ENCODE results near the gene SPATA16.
"Not testable (repeated sequence)": the region's sequence is repeated elsewhere in the genome, so short reads cannot be mapped to it uniquely, and the experiment has no call there.

Gene SPATA16

GRCh38 chr3:173003471-173003870 is 137.6 kb downstream of the SPATA16 start:
- no peak for DNase-seq

GRCh38 chr3:173001622-173002021 is 139.4 kb downstream of the SPATA16 start:
- DNase-seq: no peak

- DNase-seq: no peak
Observed at GRCh38 chr3:173000553-173000952, 140.5 kb downstream of the SPATA16 start.

- no peak for DNase-seq
Observed at GRCh38 chr3:172993412-172993811, 147.6 kb downstream of the SPATA16 start.

- DNase-seq: no peak
Observed at GRCh38 chr3:172991424-172991996, 149.5 kb downstream of the SPATA16 start.

DNA sequence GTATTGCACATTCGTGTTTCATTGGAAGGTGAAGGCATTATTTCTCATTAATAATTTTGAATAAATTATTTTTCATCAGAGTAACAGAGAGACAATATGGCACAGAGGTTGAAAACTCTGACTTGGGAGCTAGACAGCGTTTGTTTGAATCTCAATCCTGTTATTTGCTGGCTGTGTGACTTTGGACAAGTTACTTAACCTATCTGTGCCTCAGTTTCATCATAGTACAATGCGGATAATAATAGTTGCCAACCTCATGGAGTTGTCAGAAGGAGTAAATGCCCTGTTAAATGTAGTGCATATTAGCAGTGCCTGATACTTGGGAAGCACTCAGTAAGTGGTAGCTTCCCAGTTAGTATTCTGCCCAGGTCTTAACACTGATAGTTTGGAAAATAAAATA is 151.7 kb downstream of the SPATA16 start:
- no peak for DNase-seq

GRCh38 chr3:172987273-172987672 is 153.8 kb downstream of the SPATA16 start:
- DNase-seq: no peak

DNA sequence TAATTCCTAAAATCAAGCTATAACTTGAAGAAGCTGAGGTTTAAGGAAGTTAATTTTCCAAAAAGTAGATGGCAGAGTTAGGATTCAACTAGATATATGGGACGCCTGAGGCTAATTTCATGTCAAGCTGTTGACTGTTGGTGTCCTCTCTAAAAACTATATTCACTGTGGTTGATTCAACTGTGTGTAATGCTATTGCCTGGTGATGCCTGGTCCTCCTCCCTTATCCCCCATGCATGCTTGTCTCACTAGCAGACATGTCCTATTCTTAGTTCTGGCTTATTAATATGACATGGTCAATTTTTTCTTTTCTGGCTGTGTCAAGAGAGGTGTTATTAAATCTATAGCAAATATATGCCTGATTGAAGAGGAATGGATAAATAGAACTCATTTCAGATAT is 156.1 kb downstream of the SPATA16 start:
- no peak for DNase-seq

DNA sequence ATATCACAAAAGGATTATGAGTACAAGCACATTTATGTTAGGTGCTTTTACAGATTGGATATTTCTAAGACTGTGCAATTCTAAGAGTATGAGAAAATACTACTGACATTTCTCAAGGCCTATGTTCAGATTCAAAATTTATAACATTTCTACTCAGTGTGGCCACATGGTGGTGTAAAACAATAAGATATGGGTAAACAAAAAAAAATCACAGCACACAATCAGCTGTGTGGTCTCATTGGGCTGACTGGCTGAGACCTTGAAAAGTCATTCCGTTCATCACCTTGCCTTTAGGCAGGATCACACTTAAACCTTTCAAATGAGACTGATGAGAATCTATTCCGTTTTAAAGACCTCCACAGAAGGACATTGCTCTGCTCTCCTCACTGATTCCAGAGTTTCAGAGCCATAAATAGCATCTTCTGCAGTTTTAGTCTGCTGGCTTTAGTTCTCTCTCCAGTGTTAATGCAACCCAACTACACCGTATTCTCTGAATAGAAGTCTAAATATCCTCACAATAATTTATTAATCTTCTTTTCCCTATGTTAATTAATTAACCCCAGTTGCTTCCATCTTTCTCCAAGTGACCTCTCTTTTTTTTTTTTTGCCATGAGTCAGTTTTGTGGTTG is 158.2 kb downstream of the SPATA16 start:
- DNase-seq: no peak

DNA sequence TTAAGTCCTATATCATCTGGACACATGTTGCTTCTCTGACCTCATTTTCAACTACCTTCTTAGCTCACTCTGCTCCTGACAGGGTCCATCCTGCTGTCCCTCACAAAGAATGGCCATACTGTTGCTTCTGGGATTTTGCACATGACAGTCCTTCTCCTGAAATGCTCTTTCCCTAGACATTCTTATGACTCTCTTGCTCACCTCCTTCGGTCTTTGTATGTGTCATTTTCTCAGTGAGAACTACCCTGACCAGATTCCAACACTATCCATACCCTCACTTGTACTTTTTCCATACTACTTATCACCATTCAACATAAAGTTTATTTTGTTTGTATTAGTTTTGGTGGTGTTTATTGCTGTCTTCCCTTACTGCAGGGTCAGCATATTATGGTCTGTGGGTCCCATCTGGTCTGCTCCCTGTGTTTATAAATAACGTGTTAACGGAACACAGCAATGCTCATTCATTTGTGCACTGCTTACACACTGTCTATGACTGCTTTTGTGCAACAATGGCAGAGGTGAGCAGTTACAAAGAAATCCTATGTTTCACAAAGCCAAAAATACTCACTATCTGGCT is 159.5 kb downstream of the SPATA16 start:
- no peak for DNase-seq

DNA sequence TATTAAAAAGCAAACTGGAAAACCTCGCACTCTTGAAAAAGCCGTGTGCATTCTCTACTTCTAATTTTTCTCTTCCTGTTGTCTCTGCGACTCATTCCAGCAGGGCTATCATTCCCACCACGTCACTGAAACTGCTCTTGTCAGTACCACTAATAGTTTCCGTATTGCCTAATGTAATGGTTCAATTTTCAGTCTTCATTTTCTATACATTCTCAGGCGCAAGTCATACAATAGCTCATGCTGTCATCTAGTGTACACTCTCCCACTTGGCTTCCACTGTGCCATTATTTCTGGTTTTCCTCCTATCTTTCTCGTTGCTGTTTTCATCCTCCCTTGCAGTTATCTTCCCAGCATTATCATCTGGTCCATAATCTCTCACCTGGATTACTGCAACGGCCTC is 160.2 kb downstream of the SPATA16 start:
- no peak for DNase-seq

- DNase-seq: no peak
Observed at GRCh38 chr3:172977696-172978095, 163.3 kb downstream of the SPATA16 start.

GRCh38 chr3:172974969-172975368 is 166.1 kb downstream of the SPATA16 start:
- no peak for DNase-seq

GRCh38 chr3:172973799-172974198 is 167.2 kb downstream of the SPATA16 start:
- no peak for DNase-seq

GRCh38 chr3:172972717-172973116 is 168.3 kb downstream of the SPATA16 start:
- no peak for DNase-seq

DNA sequence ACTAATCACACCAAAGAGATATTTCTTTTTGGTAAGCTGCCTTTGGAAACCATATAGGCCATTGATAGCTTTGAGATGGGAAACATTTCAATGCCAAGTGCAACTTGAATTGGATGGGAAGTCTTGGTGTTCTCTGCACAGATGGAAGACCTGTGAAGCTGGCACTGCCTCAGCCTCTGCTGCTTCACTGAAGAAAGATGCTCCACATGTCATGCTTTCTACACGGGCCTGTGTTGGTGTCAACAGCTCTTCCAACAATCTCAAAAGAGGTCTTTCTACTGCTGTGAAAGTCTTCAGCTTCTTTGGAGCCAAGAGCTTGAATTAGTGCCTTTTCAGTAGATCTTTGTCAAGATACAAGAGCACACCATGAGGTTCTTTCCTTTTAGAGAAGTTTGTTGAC is 169.0 kb downstream of the SPATA16 start:
- DNase-seq: no peak

DNA sequence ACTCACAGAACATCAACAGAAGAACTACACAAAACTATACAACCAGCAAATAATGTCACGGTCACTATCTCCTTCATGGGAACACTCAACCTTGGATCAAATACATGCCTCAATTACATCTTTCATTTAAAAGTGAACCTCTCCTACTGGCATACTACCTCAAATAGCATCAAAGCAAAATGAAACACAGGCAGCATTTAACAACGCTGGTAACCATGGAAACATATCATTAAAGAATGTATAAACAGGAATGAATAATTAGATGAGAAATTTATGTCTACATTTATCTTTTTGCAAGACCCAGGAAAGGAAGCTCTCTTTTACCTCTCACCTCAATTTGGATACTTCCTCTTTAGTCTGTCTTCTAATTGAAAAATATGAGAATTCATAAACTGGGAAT is 172.4 kb downstream of the SPATA16 start:
- DNase-seq: no peak

DNA sequence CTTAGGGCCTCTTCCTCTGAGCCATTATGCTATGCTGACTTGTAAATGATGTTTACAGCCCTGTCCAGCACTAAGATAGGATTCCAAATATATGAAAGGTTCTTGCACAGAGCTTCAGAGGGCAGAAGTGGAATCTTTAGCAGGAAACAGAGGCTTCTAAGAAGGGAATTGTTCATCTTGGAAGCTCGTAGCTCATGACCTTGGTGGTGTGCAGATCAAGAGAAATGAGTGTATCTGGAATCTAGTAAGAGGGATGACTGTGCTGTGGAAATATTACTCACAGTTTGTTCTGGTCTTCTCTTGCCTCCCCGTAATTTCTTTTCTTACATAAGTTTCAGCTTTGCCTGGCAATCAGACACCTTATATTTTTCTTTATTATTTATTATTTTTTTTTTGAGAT is 175.8 kb downstream of the SPATA16 start:
- DNase-seq: no peak

DNA sequence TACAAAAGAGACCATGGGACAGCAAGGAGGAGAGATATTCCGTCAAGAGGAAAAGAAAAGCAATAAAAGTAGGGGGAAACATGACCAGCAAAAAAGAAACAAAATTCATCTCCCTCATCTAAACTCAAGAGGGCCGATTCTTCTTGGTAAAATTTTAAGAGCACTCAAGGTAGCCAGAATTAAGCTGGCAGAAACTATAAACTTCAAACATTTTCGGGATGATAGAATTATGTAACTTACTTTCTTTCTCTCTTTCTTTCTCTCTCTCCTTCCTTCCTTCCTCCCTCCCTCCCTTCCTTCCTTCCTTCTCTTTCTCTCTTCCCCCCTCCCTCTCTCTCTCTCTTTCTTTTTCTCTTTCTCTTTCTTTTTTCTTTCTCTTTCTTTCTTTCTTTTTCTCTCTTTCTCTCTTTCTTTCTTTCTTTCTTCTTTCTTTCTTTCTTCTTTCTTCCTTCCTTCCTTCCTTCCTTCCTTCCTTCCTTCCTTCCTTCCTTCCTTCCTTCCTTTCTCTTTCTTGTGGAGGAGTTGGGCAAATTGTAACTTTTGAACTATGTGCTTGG is 180.3 kb downstream of the SPATA16 start:
- DNase-seq: not testable (repeated sequence)

DNA sequence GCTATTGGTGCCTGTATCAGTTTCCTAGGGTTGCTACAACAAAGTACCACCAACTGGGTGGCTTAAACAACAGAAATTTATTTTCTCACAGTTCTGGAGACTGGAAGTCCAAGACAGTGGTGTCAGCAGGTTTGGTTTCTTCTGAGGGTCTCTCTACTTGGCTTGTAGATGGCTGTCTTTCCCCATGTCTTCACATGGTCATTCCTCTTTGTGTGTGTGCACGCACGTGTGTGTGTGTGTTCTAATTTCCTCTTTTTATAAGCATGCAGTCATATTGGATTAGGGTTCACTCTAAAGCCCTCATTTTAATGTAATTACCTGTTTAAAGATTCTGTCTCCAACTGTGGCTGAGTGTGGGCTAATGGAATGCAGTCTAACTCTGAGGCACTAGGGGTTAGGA is 182.5 kb downstream of the SPATA16 start:
- no peak for DNase-seq

- no peak for DNase-seq
Observed at GRCh38 chr3:172953571-172953970, 187.5 kb downstream of the SPATA16 start.

DNA sequence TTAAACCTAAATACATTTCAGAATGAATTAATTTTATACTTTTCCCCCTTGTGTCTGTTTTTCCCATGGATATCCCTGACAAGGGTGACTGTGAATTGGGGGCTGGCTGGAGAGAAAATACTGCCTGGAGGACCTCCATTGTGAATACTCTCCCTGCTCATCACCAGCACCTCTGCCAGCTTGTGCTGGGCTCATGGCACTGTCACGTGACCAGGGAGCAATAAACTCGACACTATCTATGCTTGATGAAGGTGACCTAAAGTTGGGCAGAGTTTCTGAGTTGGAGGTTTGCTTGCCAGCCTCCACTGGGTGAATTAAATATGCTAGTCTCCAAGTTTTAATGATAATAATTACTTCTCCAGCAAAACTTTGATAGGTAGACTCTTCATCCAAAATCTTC is 189.5 kb downstream of the SPATA16 start:
- no peak for DNase-seq

GRCh38 chr3:172946061-172946460 is 195.0 kb downstream of the SPATA16 start:
- no peak for DNase-seq

DNA sequence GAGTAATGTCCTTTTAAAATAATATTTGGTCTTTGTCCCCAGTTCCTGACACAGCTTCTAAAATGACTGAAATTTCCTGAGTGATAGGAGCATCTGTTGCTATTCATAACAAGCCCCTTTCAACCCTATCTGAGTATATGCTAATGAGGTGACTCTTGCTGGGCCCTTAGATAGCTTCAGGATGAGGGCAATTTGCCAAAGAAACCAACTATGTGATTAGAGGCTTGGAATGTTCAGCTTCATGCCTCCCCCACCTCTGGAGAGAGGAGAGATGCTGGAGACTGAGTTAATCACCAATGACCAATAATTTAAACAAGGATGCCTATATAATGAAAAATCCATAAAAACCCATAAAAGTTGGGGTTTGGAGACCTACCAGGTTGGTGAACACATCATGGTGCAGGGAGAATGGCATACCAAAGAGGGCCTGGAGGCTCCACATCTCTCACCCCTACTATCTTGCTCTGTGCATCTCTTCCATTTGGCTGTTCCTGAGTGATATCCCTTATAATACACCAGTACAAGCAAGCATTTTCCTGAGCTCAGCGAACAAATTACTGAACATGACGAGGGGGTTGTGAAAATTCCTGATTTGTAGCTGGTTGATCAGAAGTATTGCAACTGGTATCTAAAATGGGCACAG is 201.3 kb downstream of the SPATA16 start:
- DNase-seq: no peak
